B cell (primary cell): ENCODE measurements around the gene BAG3.

ENCODE experiments used
- EZH2 ChIP-seq: IDR thresholded peaks from 2 replicates; pipeline ENCODE4 v1.6.1; 2012; ENCODE audit warnings: borderline replicate concordance, low read depth, mild to moderate bottlenecking, moderate library complexity, low read length; ENCODE audit not compliant: insufficient read depth, poor library complexity, severe bottlenecking
- TF ChIP-seq, protein P1 (sequence below): fragments of 200-600 bp; IDR thresholded peaks from one replicate; pipeline ENCODE4 v1.8.0; 2022; ENCODE audit warnings: antibody characterized with exemption, mild to moderate bottlenecking

DNA sequence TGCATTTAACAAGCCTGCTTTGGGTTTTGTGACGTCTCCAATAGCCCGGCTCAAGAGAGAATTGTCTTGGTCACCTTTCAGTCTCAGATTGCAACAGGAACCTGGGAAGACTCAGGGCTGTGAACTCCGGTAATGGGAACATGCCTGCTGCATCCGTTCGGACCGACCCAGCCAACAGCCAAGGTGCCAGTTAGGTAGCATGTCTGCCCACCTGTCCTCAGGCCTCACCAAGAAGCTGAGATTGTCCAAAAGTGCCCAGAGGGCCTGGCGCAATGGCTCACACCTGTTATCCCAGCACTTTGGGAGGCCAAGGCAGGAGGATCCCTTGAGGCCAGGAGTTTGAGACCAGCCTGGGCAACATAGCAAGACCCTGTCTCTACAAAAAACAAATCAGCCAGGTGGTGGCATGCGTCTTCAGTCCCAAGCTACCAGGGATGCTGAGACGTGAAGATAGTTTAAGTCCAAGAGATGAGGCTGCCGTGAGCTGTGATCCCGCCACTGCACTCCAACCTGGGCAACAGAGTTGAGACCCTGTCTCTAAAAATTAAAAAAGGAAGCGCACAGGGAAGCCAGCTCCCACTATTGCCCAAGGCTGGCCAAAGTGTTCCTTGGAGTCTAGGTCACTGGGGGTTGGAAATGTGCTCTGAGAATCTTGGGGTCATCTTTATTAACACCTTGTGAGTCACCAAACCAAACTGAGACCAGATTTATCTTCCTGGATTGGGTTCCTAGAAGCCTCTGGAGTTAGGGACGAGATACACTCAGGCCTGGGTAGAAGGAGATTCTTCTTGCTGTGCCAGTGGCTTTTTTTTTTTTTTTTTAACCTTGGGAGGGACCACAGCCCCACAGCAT is 26.9 kb downstream of the BAG3 start:
- TF ChIP-seq EZH2, result no peak
- TF ChIP-seq, protein P1, sequence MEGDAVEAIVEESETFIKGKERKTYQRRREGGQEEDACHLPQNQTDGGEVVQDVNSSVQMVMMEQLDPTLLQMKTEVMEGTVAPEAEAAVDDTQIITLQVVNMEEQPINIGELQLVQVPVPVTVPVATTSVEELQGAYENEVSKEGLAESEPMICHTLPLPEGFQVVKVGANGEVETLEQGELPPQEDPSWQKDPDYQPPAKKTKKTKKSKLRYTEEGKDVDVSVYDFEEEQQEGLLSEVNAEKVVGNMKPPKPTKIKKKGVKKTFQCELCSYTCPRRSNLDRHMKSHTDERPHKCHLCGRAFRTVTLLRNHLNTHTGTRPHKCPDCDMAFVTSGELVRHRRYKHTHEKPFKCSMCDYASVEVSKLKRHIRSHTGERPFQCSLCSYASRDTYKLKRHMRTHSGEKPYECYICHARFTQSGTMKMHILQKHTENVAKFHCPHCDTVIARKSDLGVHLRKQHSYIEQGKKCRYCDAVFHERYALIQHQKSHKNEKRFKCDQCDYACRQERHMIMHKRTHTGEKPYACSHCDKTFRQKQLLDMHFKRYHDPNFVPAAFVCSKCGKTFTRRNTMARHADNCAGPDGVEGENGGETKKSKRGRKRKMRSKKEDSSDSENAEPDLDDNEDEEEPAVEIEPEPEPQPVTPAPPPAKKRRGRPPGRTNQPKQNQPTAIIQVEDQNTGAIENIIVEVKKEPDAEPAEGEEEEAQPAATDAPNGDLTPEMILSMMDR, result no peak
